NCI-H748 treated with DMSO at 0.1 percent for 48 hours (cell line): ENCODE results near the gene ABCF2.

Source experiments
- DNase-seq: peaks from one replicate; lab custom pipeline; 2025; lab: John Stamatoyannopoulos, UW

The ABCF2 gene

GRCh38 chr7:151225948-151226510 lies 976 bp downstream of the ABCF2 start:
- no peak for DNase-seq

GRCh38 chr7:151223728-151224127 lies 3.3 kb downstream of the ABCF2 start:
- no peak for DNase-seq

- DNase-seq, result no peak
Measured at GRCh38 chr7:151218170-151218569, 8.8 kb downstream of the ABCF2 start.

- no peak for DNase-seq
Measured at GRCh38 chr7:151215396-151215795, 11.6 kb downstream of the ABCF2 start.

- no peak for DNase-seq
Measured at GRCh38 chr7:151213826-151214225, 13.2 kb downstream of the ABCF2 start.

- DNase-seq, result no peak
Measured at GRCh38 chr7:151212626-151213025, 14.4 kb downstream of the ABCF2 start.

- no peak for DNase-seq
Measured at GRCh38 chr7:151211155-151211772, 15.7 kb downstream of the ABCF2 start.

GRCh38 chr7:151210087-151210854 lies 16.7 kb downstream of the ABCF2 start, which contains the start of gene H2BK1:
Gene H2BK1 (minus strand): TSS chr7:151210488. CDS start chr7:151210318, 170 bp downstream.
- DNase-seq, result no peak

- no peak for DNase-seq
Measured at GRCh38 chr7:151209588-151209987, 17.4 kb downstream of the ABCF2 start.

- DNase-seq, result no peak
Measured at GRCh38 chr7:151208253-151208862, 18.6 kb downstream of the ABCF2 start.

GRCh38 chr7:151207804-151208203 lies 19.2 kb downstream of the ABCF2 start:
- no peak for DNase-seq

- DNase-seq, result no peak
Measured at GRCh38 chr7:151207315-151207714, 19.7 kb downstream of the ABCF2 start.

- DNase-seq, result no peak
Measured at GRCh38 chr7:151206914-151207313, 20.1 kb downstream of the ABCF2 start.

GRCh38 chr7:151205730-151206129 lies 21.3 kb downstream of the ABCF2 start:
- DNase-seq, result no peak

- DNase-seq, result no peak
Measured at GRCh38 chr7:151204383-151205032, 22.5 kb downstream of the ABCF2 start.

- no peak for DNase-seq
Measured at GRCh38 chr7:151202836-151203235, 24.2 kb downstream of the ABCF2 start.

- no peak for DNase-seq
Measured at GRCh38 chr7:151201751-151202150, 25.3 kb downstream of the ABCF2 start.

- DNase-seq, result no peak
Measured at GRCh38 chr7:151201344-151201743, 25.7 kb downstream of the ABCF2 start.

GRCh38 chr7:151198945-151199848 lies 27.8 kb downstream of the ABCF2 start:
- no peak for DNase-seq

- no peak for DNase-seq
Measured at GRCh38 chr7:151197932-151198331, 29.1 kb downstream of the ABCF2 start.
